GM23248 (cell line): ENCODE data around the gene SNRPD1.

Experiments
- EZH2 ChIP-seq: fragments of 200-600 bp; sonication (generic); IDR thresholded peaks from 2 replicates; pipeline ENCODE4 v1.6.1; 2018; ENCODE audit warnings: antibody characterized with exemption, mild to moderate bottlenecking; ENCODE audit not compliant: insufficient read depth, poor library complexity, severe bottlenecking
- EZH2phosphoT487 ChIP-seq: fragments of 200-600 bp; sonication (generic); IDR thresholded peaks from 2 replicates; pipeline ENCODE4 v1.6.1; 2018; ENCODE audit warnings: antibody characterized with exemption, moderate library complexity, mild to moderate bottlenecking, low read depth; ENCODE audit not compliant: insufficient read depth

DNA sequence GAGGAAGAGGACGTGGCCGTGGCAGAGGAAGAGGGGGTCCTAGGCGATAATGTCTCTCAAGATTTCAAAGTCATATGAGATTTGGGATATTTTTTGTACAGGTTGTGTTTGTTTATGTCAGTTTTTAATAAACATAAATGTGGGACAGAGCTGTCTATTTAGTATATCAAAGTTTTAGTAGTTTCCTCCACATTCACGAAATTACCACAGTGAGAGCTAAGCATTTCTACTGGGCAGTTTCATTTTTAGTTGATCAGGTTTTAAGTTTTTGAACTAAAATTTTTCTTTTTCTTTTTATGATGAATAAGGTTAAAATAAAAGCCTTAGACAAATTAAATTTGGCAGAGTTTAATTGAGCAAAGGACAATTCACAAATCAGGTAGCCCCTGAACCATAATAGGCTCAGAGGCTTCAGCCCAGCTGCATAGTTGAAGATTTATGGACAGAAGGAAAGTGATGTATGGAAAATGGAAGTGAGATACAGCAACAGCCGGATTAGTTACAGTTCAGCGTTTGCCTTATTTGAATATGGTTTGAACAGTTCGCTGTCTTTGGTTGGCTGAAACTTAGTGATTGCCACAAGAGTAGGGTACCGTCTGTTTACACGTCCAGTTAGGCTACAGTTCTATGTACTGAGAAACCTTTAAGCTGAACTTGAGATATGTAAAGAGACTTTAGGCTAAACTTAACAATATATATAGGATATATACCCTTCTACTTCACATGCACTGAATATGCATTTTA is 17.1 kb downstream of the SNRPD1 start:
- TF ChIP-seq EZH2 (no peak), EZH2phosphoT487 (no peak)
